CD8-positive, alpha-beta memory T cell (primary cell): Measurements from ENCODE around the gene SUMF1. TPM values are rescaled to one million over a fixed set of nuclear protein-coding genes. Genes with fewer than 3 reads are reported as not detected.

Experiments
- CTCF ChIA-PET: fragments of 350-600 bp; sonication (Branson Sonifier 250); formaldehyde crosslinking; loops from one replicate; lab custom pipeline; 2021; ENCODE audit warnings: antibody characterized with exemption; lab: Charles Lee
- POLR2A ChIA-PET: fragments of 350-600 bp; sonication (Branson Sonifier 250); formaldehyde crosslinking; loops from one replicate; lab custom pipeline; 2021; ENCODE audit warnings: antibody characterized with exemption; lab: Charles Lee
- DNase-seq, 5 donors: peaks; one replicate each; pipeline versions ENCODE4 v3.0.0 to v3.0.0-alpha.2; 2020 to 2022; ENCODE audit warnings: mixed read lengths in 1 of 5
- H3K27ac ChIP-seq: one replicate; pipeline ENCODE4 v1.7.0; 2013; ENCODE audit warnings: low read depth, mild to moderate bottlenecking, low read length, moderate library complexity
- H3K27me3 ChIP-seq: 2 replicates; pipeline ENCODE4 v1.7.0; 2013; ENCODE audit warnings: low read length, mild to moderate bottlenecking; ENCODE audit not compliant: insufficient read depth, poor library complexity, severe bottlenecking
- H3K36me3 ChIP-seq: 2 replicates; pipeline ENCODE4 v1.7.0; 2013; ENCODE audit warnings: mild to moderate bottlenecking, low read length, moderate library complexity; ENCODE audit not compliant: insufficient read depth
- H3K4me1 ChIP-seq: 2 replicates; pipeline ENCODE4 v1.7.0; 2013; ENCODE audit warnings: mild to moderate bottlenecking, low read length, moderate library complexity; ENCODE audit not compliant: insufficient read depth
- H3K4me3 ChIP-seq: 2 replicates; pipeline ENCODE4 v1.7.0; 2013; ENCODE audit warnings: mild to moderate bottlenecking, low read length
- H3K9me3 ChIP-seq: 2 replicates; pipeline ENCODE4 v1.7.0; 2013; ENCODE audit warnings: mild to moderate bottlenecking, low read length
- H3K27ac Mint-ChIP-seq, 8 donors: one replicate each; pipeline ENCODE4 v1.8.0; 2020 to 2021; ENCODE audit warnings: mixed read lengths in 8 of 8, mild to moderate bottlenecking in 6 of 8, inconsistent platforms in 3 of 8, moderate library complexity in 3 of 8
- H3K27me3 Mint-ChIP-seq, 2 donors: one replicate each; pipeline ENCODE4 v1.8.0; 2020 to 2021; ENCODE audit warnings: mixed read lengths in 2 of 2, mild to moderate bottlenecking in 1 of 2, moderate library complexity in 1 of 2
- H3K36me3 Mint-ChIP-seq, 3 donors: one replicate each; pipeline ENCODE4 v1.8.0; 2020 to 2021; ENCODE audit warnings: mixed read lengths in 3 of 3, inconsistent platforms in 1 of 3, mild to moderate bottlenecking in 1 of 3
- H3K4me1 Mint-ChIP-seq, 3 donors: one replicate each; pipeline ENCODE4 v1.8.0; 2020 to 2021; ENCODE audit warnings: mixed read lengths in 3 of 3, inconsistent platforms in 1 of 3, mild to moderate bottlenecking in 1 of 3
- H3K4me3 Mint-ChIP-seq, 7 donors: one replicate each; pipeline ENCODE4 v1.8.0; 2020 to 2021; ENCODE audit warnings: mixed read lengths in 7 of 7, mild to moderate bottlenecking in 6 of 7, moderate library complexity in 4 of 7, inconsistent platforms in 2 of 7
- H3K9me3 Mint-ChIP-seq, 5 donors: one replicate each; pipeline ENCODE4 v1.8.0; 2020 to 2022; ENCODE audit warnings: mixed read lengths in 5 of 5, mild to moderate bottlenecking in 3 of 5, moderate library complexity in 2 of 5, inconsistent platforms in 1 of 5
- polyA plus RNA-seq: library from polyadenylated mRNA; unstranded; fragments of 300-500 nt; fragmentation: Illumina TruSeq; gene quantifications from one replicate; pipeline ENCODE4 v1.2.3, GENCODE V29; 2021
- total RNA-seq, 2 experiments: library from RNA; stranded (reverse); gene quantifications; one replicate each; pipeline ENCODE4 v1.2.3, GENCODE V29; 2021

The SUMF1 gene
- total and polyA plus RNA-seq, 3 experiments from 2014 or later = 12.1 to 28.7 (median 13.0) TPM

GRCh38 chr3:4398120-4398940 lies 68.7 kb downstream of the SUMF1 start:
- H3K9me3 ChIP-seq = no peaks in the 10 kb centered on the region
- Mint-ChIP-seq H3K27me3 (no peaks in the 10 kb centered on the region), H3K36me3 (peaks cover 16 to 55% (median 33%) of the 10 kb centered on the region in 3 donors), H3K4me1 (peaks cover 32 to 39% (median 34%) of the 10 kb centered on the region in 3 donors), H3K4me3 (no peak overlapping the region), H3K27ac (peak overlapping the region in 1 of 8 donors; percentile 17), H3K9me3 (no peaks in the 10 kb centered on the region)
- no peak overlapping the region for H3K4me3 ChIP-seq
- no peaks in the 10 kb centered on the region for H3K27me3 ChIP-seq
- CTCF ChIA-PET = interaction anchor here (1.4 kb wide), 1 partner anchor 11 kb away, joined by 4 read pairs; no protein-coding TSS in a partner anchor
- H3K27ac ChIP-seq = no peak overlapping the region
- no peaks in the 10 kb centered on the region for H3K36me3 ChIP-seq
- POLR2A ChIA-PET = no interaction called here
- no peak for DNase-seq
- peaks cover 4% of the 10 kb centered on the region for H3K4me1 ChIP-seq

GRCh38 chr3:4397466-4397865 lies 69.6 kb downstream of the SUMF1 start:
- Mint-ChIP-seq H3K4me3 (no peak overlapping the region), H3K36me3 (peaks cover 19 to 50% (median 27%) of the 10 kb centered on the region in 3 donors), H3K27ac (peak overlapping the region in 2 of 8 donors; percentile 20 to 47), H3K27me3 (no peaks in the 10 kb centered on the region), H3K9me3 (no peaks in the 10 kb centered on the region), H3K4me1 (peaks cover 32 to 39% (median 34%) of the 10 kb centered on the region in 3 donors)
- ChIA-PET CTCF (no interaction called here), POLR2A (no interaction called here)
- no peak overlapping the region for H3K27ac ChIP-seq
- no peaks in the 10 kb centered on the region for H3K36me3 ChIP-seq
- no peaks in the 10 kb centered on the region for H3K9me3 ChIP-seq
- H3K4me3 ChIP-seq = no peak overlapping the region
- no peaks in the 10 kb centered on the region for H3K27me3 ChIP-seq
- peaks cover 4% of the 10 kb centered on the region for H3K4me1 ChIP-seq
- DNase-seq = no peak

DNA sequence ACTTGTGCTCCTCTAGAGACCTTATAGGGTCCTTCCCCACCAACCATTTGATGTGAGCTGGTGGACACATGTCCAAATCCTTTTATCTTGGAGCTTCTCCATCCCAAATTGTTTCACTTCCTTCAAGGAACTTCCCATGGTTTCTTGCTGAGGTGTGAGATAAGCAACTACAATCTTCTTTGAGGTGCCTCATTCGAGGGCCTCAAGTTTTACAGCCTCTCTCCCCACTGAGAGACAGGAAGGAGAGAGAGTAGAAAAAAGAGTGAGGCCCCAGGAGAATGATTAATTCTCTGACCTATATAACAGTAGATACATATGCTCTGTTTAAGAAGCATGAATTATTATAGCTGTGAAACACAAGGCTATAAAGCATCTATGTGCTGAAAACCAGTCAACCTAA lies 70.5 kb downstream of the SUMF1 start:
- H3K27ac ChIP-seq = no peak overlapping the region
- H3K4me1 ChIP-seq = peaks cover 4% of the 10 kb centered on the region
- peaks cover 0 to 4% (median 2%) of the 10 kb centered on the region in 5 donors for H3K9me3 Mint-ChIP-seq
- CTCF ChIA-PET = interaction anchor here (1.2 kb wide), 1 partner anchor 63 kb away, joined by 3 read pairs; no protein-coding TSS in a partner anchor
- no peaks in the 10 kb centered on the region for H3K36me3 ChIP-seq
- no peak overlapping the region for H3K4me3 ChIP-seq
- no peak for DNase-seq
- H3K4me1 Mint-ChIP-seq = peaks cover 32 to 39% (median 34%) of the 10 kb centered on the region in 3 donors
- POLR2A ChIA-PET = no interaction called here
- no peaks in the 10 kb centered on the region for H3K9me3 ChIP-seq
- no peaks in the 10 kb centered on the region for H3K27me3 ChIP-seq
- H3K4me3 Mint-ChIP-seq = peak overlapping the region in 3 of 7 donors; percentile 24 to 57 (median 54)
- H3K27me3 Mint-ChIP-seq = no peaks in the 10 kb centered on the region
- peaks cover 22 to 44% (median 26%) of the 10 kb centered on the region in 3 donors for H3K36me3 Mint-ChIP-seq
- peak overlapping the region in 6 of 8 donors; percentile 18 to 93 (median 74) for H3K27ac Mint-ChIP-seq

DNA sequence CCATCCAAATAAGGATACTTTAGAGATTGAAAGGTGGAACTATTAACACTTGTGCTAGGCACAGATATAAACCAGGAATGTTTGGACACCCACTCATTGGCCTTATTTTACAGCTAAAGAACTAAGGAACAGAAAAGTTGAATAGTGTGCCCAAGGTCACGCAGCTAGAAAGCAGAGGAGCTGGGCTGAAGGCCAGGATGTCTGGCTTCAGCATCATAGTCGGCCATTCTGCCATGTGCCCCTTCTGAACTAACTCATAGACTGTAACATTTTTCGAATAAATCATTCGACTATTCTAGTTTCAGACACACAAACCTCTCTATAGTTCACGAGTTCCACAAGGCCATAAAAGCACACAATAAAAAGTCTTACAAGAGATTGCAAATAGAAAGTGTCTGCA lies 71.1 kb downstream of the SUMF1 start:
- no peaks in the 10 kb centered on the region for H3K9me3 ChIP-seq
- H3K27ac ChIP-seq = no peak overlapping the region
- Mint-ChIP-seq H3K9me3 (peaks cover 0 to 6% (median 4%) of the 10 kb centered on the region in 5 donors), H3K4me1 (peaks cover 32 to 39% (median 34%) of the 10 kb centered on the region in 3 donors), H3K36me3 (peaks cover 20 to 41% (median 31%) of the 10 kb centered on the region in 3 donors), H3K27me3 (no peaks in the 10 kb centered on the region), H3K27ac (peak overlapping the region in 3 of 8 donors; percentile 64 to 93 (median 88)), H3K4me3 (peak overlapping the region in 1 of 7 donors; percentile 15)
- POLR2A ChIA-PET = no interaction called here
- peaks cover 4% of the 10 kb centered on the region for H3K4me1 ChIP-seq
- no peak overlapping the region for H3K4me3 ChIP-seq
- CTCF ChIA-PET = interaction anchor here (1.2 to 1.3 kb wide), 2 partner anchors 18 to 63 kb away, joined by 3 read pairs; no protein-coding TSS in a partner anchor
- no peaks in the 10 kb centered on the region for H3K27me3 ChIP-seq
- no peaks in the 10 kb centered on the region for H3K36me3 ChIP-seq
- DNase-seq = no peak

DNA sequence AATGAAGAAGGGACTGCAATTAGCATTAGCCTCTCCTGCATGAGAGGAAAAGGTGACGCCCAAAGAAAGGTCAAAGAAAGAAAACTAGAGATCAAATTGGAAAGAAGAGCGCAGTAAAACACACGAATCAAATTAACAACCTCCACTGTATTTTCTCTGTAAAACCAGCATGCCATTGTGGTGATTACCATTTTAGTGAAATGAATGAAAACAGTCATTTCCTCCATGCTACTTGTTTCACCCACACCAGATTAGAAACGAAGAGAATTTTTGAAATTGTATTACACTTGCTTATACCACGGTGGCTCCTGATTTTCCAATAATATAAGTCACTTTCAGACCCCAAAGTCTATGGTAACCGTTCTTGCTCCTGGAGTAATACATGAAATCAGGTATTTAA lies 71.6 kb downstream of the SUMF1 start:
- no peaks in the 10 kb centered on the region for H3K9me3 ChIP-seq
- H3K9me3 Mint-ChIP-seq = peaks cover 0 to 7% (median 4%) of the 10 kb centered on the region in 5 donors
- no peaks in the 10 kb centered on the region for H3K27me3 ChIP-seq
- peak overlapping the region in 1 of 7 donors; percentile 15 for H3K4me3 Mint-ChIP-seq
- peaks cover 4% of the 10 kb centered on the region for H3K4me1 ChIP-seq
- no peak overlapping the region for H3K4me3 ChIP-seq
- peaks cover 18 to 41% (median 34%) of the 10 kb centered on the region in 3 donors for H3K36me3 Mint-ChIP-seq
- ChIA-PET CTCF (interaction anchor here (1.2 to 1.4 kb wide), 3 partner anchors 18 to 64 kb away, joined by 3 read pairs; no protein-coding TSS in a partner anchor), POLR2A (interaction anchor here (0.6 kb wide), 1 partner anchor 98 kb away, joined by 3 read pairs; no protein-coding TSS in a partner anchor)
- no peak overlapping the region for H3K27ac ChIP-seq
- H3K4me1 Mint-ChIP-seq = peaks cover 32 to 39% (median 34%) of the 10 kb centered on the region in 3 donors
- no peaks in the 10 kb centered on the region for H3K27me3 Mint-ChIP-seq
- peak overlapping the region in 3 of 8 donors; percentile 13 to 88 (median 36) for H3K27ac Mint-ChIP-seq
- DNase-seq = no peak
- no peaks in the 10 kb centered on the region for H3K36me3 ChIP-seq

GRCh38 chr3:4394567-4394966 lies 72.5 kb downstream of the SUMF1 start:
- CTCF ChIA-PET = interaction anchor here (1.4 kb wide), 1 partner anchor 37 kb away, joined by 3 read pairs; no protein-coding TSS in a partner anchor
- POLR2A ChIA-PET = no interaction called here

GRCh38 chr3:4394048-4394447 lies 73.0 kb downstream of the SUMF1 start:
- peak overlapping the region; percentile 35 to 89 (median 78) for H3K27ac Mint-ChIP-seq
- POLR2A ChIA-PET = no interaction called here
- no peak overlapping the region for H3K27ac ChIP-seq

More at GRCh38 chr3:4394567-4394966, 72.5 kb downstream of the SUMF1 start:
- no peak overlapping the region for H3K27ac ChIP-seq
- H3K4me1 ChIP-seq = peaks cover 4% of the 10 kb centered on the region
- H3K4me1 Mint-ChIP-seq = peaks cover 32 to 39% (median 34%) of the 10 kb centered on the region in 3 donors
- H3K4me3 Mint-ChIP-seq = peak overlapping the region in 6 of 7 donors; percentile 7 to 66 (median 41)
- H3K27ac Mint-ChIP-seq = peak overlapping the region; percentile 35 to 89 (median 78)
- no peaks in the 10 kb centered on the region for H3K9me3 ChIP-seq
- peaks cover 16 to 37% (median 36%) of the 10 kb centered on the region in 3 donors for H3K36me3 Mint-ChIP-seq
- H3K27me3 Mint-ChIP-seq = no peaks in the 10 kb centered on the region
- H3K36me3 ChIP-seq = no peaks in the 10 kb centered on the region
- H3K27me3 ChIP-seq = no peaks in the 10 kb centered on the region
- peak overlapping the region; percentile 23 for H3K4me3 ChIP-seq
- peaks cover 0 to 7% (median 4%) of the 10 kb centered on the region in 5 donors for H3K9me3 Mint-ChIP-seq
- DNase-seq = no peak

More at GRCh38 chr3:4394048-4394447, 73.0 kb downstream of the SUMF1 start:
- DNase-seq = peak in 3 of 5 donors; percentile 2 to 49 (median 5)
- Mint-ChIP-seq H3K4me1 (peaks cover 32 to 39% (median 34%) of the 10 kb centered on the region in 3 donors), H3K27me3 (no peaks in the 10 kb centered on the region), H3K4me3 (peak overlapping the region in 6 of 7 donors; percentile 23 to 66 (median 41)), H3K9me3 (peaks cover 0 to 7% (median 4%) of the 10 kb centered on the region in 5 donors), H3K36me3 (peaks cover 12 to 39% (median 32%) of the 10 kb centered on the region in 3 donors)
- CTCF ChIA-PET = interaction anchor here (1.4 kb wide), 1 partner anchor 36 kb away, joined by 3 read pairs; no protein-coding TSS in a partner anchor
- H3K36me3 ChIP-seq = no peaks in the 10 kb centered on the region
- no peaks in the 10 kb centered on the region for H3K9me3 ChIP-seq
- no peaks in the 10 kb centered on the region for H3K27me3 ChIP-seq
- peak overlapping the region; percentile 23 for H3K4me3 ChIP-seq
- peaks cover 4% of the 10 kb centered on the region for H3K4me1 ChIP-seq
